NCI-H2196 treated with DMSO at 0.1 percent for 48 hours (cell line): Measurements from ENCODE around the gene DEFB113.
"Not testable (repeated sequence)": the region's sequence is repeated elsewhere in the genome, so short reads cannot be mapped to it uniquely, and the experiment has no call there.

Experiments used
- DNase-seq: peaks from one replicate; lab custom pipeline; 2025; ENCODE audit not compliant: unreplicated experiment; lab: John Stamatoyannopoulos, UW

Gene DEFB113, protein sequence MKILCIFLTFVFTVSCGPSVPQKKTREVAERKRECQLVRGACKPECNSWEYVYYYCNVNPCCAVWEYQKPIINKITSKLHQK

GRCh38 chr6:49969605-49970004 is at the start of gene DEFB113:
Gene DEFB113, minus strand, starts transcription at chr6:49969625. Its CDS starts 0 bp downstream, at chr6:49969625.
- no peak for DNase-seq

DNA sequence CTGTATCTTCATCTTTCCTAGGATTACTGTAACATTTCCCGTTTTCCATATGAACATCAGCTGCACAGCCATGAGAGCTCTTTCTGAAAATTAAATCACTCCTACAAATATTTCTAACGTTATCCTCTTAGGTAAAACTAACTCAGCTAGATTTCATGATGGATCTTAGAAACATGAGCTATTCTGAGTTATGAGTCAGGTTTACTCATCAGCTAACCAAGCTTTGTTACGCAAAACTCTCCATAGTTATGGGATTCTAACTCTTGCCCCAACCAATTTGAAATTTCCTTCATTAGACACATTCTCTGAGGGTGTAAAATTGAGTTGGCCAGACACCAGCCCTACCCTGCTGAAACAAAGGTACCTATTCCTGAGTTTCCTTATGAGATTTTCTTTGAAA is 38.4 kb upstream of the DEFB113 start:
- DNase-seq = no peak

DNA sequence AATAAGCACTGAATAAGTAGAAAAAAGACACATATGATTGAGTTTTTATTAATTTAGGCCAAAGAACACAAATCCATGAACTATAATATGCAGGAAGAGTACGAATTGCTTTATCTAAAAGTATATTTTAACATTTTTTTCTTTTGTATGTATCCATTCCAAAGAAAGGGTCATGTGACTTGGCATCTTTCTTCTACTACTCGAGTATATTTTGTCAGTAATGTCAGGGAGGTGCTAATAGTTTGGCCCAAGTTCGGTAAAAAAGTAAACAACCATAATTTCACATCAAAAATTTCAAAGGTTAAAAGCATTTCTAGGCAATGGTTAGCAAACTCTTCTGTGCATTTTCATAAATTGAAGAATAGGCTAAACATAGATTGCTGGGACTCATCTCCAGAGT is 33.7 kb upstream of the DEFB113 start:
- DNase-seq = no peak

- no peak for DNase-seq
Observed at GRCh38 chr6:49995278-49995677, 25.9 kb upstream of the DEFB113 start.

DNA sequence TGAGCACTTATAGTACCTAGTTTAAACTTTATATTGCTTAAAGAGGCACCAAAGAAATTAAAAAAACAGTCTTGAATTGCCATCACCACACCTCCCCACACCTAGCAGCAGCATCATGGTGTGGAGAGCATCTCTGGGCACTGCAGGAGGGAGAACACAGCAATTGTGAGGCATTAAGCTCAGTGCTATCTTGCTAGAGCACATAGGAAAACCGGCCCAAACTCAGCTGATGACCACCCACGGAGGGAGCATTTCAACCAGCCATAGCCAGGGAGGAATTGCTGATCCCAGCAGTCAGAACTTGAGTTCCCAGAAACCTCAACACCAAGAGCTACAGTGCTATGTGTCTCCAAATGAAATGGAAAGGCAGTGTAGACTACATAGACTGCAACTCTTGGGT is 19.5 kb upstream of the DEFB113 start:
- no peak for DNase-seq

- DNase-seq = no peak
Observed at GRCh38 chr6:49987749-49988148, 18.3 kb upstream of the DEFB113 start.

DNA sequence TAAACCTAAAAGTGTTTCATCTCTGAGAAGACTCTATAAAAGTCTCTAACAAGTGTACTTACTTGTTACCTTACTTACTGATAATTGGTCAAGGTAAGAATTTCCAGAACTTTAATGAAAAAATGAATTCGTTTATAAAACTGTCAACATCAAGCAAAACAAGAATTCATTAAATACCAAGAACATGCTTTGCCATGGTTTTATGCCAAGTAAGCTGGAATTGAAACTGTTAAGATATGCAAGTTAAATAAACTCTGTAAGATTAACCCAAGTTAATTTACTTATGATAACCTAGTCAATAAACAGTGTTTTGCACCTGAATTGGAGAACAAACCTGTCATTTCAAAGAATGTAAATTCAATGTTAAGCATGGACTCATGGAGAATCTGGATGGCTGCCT is 17.1 kb upstream of the DEFB113 start:
- no peak for DNase-seq

DNA sequence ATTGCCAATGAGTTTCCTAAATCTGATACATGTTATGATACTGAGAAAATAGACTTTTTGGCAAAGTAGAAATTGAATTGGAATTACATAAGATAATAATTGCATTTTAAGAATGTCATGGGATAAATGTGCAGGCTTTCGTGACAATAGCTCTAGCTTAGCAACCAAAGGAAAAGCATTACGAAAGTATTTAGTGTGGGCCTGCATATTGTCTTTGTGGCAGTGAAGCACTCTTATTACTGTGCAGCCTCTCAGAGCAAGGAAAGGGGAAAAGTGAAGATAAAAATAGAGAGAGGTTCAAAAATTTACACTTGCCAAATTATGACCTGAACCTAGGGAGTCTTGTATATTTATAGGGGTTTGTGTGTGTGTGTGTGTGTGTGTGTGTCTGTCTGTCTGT is 12.6 kb upstream of the DEFB113 start:
- DNase-seq = no peak

DNA sequence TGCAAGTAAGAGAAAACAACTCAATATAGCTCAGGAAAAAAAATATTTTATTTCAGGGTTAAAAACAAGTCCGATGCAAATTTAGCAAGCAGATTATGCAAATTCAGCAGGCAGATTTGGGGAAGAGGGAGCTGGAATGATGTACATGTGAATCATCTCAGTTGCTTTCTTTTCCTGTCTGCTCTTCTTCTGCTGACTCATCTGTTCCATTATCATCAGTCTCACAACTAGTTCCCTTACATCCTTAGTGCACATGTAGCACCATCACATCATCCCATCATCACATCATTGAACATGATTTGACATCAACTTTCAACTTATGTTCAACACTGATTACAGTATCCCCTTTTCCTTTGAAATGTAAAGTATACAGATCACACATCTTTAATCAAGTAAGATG is 11.5 kb upstream of the DEFB113 start:
- DNase-seq = no peak

DNA sequence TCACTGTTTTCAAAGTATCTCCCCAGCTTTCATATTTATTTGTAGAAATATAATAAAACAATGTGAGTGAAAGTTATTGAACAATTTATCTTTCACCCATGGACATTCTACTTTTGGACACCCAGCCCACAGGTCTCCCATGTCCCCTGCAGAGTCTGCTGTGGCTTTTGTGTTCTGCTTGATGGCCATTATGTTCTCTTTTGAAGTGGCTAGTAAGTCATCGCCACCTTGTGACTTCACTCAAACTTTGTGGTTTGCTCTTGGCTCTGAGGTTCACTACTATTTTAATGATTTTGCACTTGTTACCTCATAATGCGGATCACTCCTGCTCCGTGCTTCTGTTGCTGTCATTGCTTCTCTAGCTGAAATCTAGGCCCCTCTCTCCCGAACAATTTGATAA is 10.2 kb upstream of the DEFB113 start:
- DNase-seq = no peak

- no peak for DNase-seq
Observed at GRCh38 chr6:49978332-49979226, 9.2 kb upstream of the DEFB113 start.

GRCh38 chr6:49966823-49967222 is 2.6 kb downstream of the DEFB113 start:
- no peak for DNase-seq

- DNase-seq = no peak
Observed at GRCh38 chr6:49966334-49966733, 3.1 kb downstream of the DEFB113 start.

- DNase-seq = no peak
Observed at GRCh38 chr6:49964064-49964463, 5.4 kb downstream of the DEFB113 start, which contains the start of gene DEFB114. Gene DEFB114, minus strand, starts transcription at chr6:49964164. Its CDS starts 59 bp downstream, at chr6:49964105.

GRCh38 chr6:49958180-49958579 is 11.2 kb downstream of the DEFB113 start:
- DNase-seq = no peak

GRCh38 chr6:49955847-49956246 is 13.6 kb downstream of the DEFB113 start:
- no peak for DNase-seq

DNA sequence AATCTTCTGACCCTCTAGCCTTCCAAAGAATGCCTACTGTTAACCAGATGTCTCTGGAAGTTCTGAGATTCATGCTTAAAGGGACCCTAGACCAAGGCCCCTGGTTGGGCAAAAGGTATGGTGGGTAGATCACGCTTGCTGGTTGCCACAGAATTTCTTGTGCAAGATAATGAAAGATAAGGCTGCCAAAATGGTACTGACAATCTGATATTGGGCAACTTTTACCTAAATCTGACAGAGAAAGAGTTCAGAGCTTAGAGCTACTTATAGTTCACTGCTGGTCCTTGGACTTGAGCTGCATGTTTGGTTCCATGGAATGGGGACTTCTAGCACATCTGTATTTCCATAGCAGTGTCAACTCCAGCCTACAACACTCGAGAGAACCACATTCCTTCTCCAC is 17.5 kb downstream of the DEFB113 start:
- DNase-seq = no peak

GRCh38 chr6:49950415-49950751 is 19.0 kb downstream of the DEFB113 start:
- no peak for DNase-seq

GRCh38 chr6:49949062-49949461 is 20.4 kb downstream of the DEFB113 start:
- DNase-seq = no peak

DNA sequence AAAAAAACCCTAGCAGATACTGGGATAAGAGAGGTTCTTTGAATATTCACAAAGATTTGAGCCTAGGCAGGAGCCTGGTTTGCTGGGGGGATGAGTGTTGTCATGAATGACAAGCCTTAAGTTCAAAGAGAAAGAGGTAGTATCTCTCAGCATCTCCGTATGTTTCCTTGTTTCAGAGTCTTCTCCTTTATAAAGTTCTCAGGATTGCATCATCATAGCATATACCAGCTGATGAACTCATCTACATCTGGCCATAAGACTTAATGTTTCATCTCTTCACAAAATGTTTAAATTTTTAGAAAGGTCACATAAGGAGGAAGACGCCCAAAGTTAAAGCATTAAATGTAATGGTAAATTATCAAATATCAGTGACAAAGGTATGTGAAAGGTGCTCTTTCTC is 22.6 kb downstream of the DEFB113 start:
- no peak for DNase-seq

GRCh38 chr6:49944068-49944467 is 25.4 kb downstream of the DEFB113 start:
- DNase-seq = not testable (repeated sequence)

DNA sequence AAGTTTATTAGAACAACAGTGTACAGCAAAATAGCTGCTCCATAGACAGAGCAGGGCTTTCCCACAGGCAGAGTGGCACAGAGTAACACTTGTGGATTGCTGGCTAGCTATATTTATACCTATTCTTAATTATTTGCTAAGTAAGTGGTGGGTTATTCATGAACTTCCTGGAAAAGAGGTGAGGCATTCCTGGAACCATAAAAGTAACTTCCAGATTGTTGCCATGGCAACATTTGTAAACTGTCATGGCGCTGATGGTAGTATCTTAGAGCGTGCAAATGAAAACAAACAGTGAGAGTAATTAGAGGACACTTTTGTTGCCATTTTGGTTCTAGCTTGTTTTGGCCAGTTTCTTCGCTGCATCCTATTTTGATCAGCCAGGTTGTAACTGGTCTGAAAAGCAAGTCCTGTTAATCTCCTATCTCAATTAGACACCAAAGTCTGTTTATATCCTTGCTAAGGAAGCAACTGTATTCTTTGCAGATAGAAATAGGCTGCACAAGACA is 29.4 kb downstream of the DEFB113 start:
- DNase-seq = no peak

DNA sequence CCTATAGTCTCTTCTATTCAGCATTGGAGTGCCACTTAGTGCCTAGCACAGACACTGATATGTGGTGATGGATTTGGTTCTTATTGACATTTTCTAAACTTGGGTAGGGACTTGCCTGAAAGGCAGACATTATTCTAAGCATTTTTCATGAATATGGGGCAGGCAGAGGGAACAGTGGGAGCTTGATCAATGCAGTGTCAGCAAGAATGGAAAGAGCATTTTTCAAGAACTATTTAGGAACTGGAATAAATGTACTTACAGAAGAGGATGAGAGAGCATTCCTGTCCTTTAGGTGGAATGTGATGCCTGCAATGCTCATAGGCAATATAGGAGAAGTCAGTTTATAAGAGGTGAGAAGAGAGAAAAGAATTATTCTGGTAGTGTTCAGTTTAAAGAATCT is 31.6 kb downstream of the DEFB113 start:
- DNase-seq = no peak
